Progenitor cell of endocrine pancreas (in vitro differentiated cells): ENCODE results near the gene MPHOSPH9. TPM values are rescaled to one million over a fixed set of nuclear protein-coding genes. Genes with fewer than 3 reads are reported as not detected.
A peak's percentile ranks its signal among the peaks of the same experiment; 100 is the strongest.

Source experiments
- DNase-seq: peaks from one replicate; pipeline ENCODE4 v3.0.0; 2021; ENCODE audit warnings: low spot score; ENCODE audit not compliant: unreplicated experiment
- H3K27ac Mint-ChIP-seq: 2 replicates; pipeline ENCODE4 v1.8.0; 2021; ENCODE audit warnings: mild to moderate bottlenecking, moderate library complexity, mixed read lengths
- H3K27me3 Mint-ChIP-seq: 2 replicates; pipeline ENCODE4 v1.8.0; 2021; ENCODE audit warnings: mixed read lengths
- H3K36me3 Mint-ChIP-seq: 2 replicates; pipeline ENCODE4 v1.8.0; 2022; ENCODE audit warnings: mixed read lengths; ENCODE audit not compliant: insufficient read depth
- H3K4me1 Mint-ChIP-seq: 2 replicates; pipeline ENCODE4 v1.8.0; 2021; ENCODE audit warnings: low read depth, mixed read lengths
- H3K4me3 Mint-ChIP-seq: 2 replicates; pipeline ENCODE4 v1.8.0; 2021; ENCODE audit warnings: low read depth, mild to moderate bottlenecking, moderate library complexity, mixed read lengths
- H3K9me3 Mint-ChIP-seq: 2 replicates; pipeline ENCODE4 v1.8.0; 2021; ENCODE audit warnings: low read depth, mixed read lengths
- total RNA-seq: library from RNA; stranded (reverse); gene quantifications from 2 replicates; pipeline ENCODE4 v1.2.1, GENCODE V29; 2021
- TF ChIP-seq, protein P1 (sequence below): fragments of 200-600 bp; sonication (generic); IDR thresholded peaks from one replicate; pipeline ENCODE4 v1.5.0; 2021; ENCODE audit warnings: antibody characterized with exemption, mild to moderate bottlenecking; ENCODE audit not compliant: unreplicated experiment

The MPHOSPH9 gene
- total RNA-seq, 1 donor from 2014 or later: 39.3 TPM

GRCh38 chr12:123264642-123265041 is 31.7 kb upstream of the MPHOSPH9 start:
- Mint-ChIP-seq H3K4me1 (peaks cover 24% of the 10 kb centered on the region), H3K27me3 (no peaks in the 10 kb centered on the region), H3K27ac (peak overlapping the region; percentile 68), H3K4me3 (no peak overlapping the region), H3K36me3 (peaks cover 47% of the 10 kb centered on the region), H3K9me3 (peaks cover 5% of the 10 kb centered on the region)
- TF ChIP-seq, protein P1, sequence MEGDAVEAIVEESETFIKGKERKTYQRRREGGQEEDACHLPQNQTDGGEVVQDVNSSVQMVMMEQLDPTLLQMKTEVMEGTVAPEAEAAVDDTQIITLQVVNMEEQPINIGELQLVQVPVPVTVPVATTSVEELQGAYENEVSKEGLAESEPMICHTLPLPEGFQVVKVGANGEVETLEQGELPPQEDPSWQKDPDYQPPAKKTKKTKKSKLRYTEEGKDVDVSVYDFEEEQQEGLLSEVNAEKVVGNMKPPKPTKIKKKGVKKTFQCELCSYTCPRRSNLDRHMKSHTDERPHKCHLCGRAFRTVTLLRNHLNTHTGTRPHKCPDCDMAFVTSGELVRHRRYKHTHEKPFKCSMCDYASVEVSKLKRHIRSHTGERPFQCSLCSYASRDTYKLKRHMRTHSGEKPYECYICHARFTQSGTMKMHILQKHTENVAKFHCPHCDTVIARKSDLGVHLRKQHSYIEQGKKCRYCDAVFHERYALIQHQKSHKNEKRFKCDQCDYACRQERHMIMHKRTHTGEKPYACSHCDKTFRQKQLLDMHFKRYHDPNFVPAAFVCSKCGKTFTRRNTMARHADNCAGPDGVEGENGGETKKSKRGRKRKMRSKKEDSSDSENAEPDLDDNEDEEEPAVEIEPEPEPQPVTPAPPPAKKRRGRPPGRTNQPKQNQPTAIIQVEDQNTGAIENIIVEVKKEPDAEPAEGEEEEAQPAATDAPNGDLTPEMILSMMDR: no peak
- DNase-seq: no peak

DNA sequence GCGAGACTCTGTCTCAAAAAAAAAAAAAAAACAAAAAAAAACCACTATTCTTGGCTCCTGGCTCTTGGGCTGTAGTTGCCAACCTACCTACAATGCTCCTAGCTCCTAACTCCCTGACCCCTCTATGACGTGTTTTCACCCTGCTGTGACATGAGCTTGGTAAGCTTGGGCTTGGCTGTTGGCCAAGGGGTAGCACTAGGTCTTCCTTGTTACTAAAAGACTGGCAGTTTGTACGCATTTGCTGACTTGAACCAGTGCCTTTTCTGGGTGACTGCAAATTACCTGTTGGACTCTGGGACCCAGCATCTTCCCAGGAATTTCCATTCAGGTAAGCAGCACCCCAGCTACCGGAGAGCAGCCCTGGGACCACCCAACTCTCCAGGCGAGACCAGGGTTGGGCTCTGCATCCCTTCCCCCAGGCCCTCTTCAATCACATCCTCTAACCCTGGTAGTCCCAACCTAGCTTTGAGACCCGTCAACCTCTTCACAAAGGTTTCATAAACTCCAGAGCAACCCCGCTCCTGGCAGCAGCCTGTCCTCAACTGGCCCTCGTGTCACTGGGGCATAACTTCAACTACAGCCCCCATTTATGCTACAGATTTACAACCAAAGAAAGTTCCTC is 30.4 kb upstream of the MPHOSPH9 start:
- peaks cover 18% of the 10 kb centered on the region for H3K4me1 Mint-ChIP-seq
- no peak overlapping the region for H3K4me3 Mint-ChIP-seq
- H3K27ac Mint-ChIP-seq: peak overlapping the region; percentile 77
- H3K36me3 Mint-ChIP-seq: peaks cover 53% of the 10 kb centered on the region
- TF ChIP-seq, protein P1: no peak
- H3K27me3 Mint-ChIP-seq: no peaks in the 10 kb centered on the region
- no peak for DNase-seq
- peaks cover 5% of the 10 kb centered on the region for H3K9me3 Mint-ChIP-seq

DNA sequence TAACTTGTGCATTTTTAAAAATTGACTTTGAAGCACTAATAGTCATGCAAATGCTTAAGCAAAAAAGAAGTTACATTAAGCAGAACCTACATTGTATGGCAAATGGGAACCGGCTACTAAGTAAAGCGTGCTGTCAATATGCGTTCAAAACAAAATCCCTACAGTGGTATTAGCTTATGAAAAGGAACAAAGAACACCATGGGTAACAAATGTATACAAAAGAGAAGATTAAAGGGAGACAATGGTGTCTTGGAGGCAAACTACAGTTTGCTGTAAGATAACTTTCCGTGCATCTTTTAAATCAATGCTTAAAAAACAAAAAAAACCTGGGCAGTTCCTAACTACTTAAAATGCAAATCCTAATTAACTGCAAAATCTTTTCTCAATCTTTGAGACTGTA is 28.3 kb upstream of the MPHOSPH9 start:
- TF ChIP-seq, protein P1: no peak
- peak overlapping the region; percentile 86 for H3K27ac Mint-ChIP-seq
- no peak overlapping the region for H3K4me3 Mint-ChIP-seq
- peaks cover 5% of the 10 kb centered on the region for H3K9me3 Mint-ChIP-seq
- H3K27me3 Mint-ChIP-seq: no peaks in the 10 kb centered on the region
- H3K36me3 Mint-ChIP-seq: peaks cover 54% of the 10 kb centered on the region
- no peak for DNase-seq
- peaks cover 11% of the 10 kb centered on the region for H3K4me1 Mint-ChIP-seq

DNA sequence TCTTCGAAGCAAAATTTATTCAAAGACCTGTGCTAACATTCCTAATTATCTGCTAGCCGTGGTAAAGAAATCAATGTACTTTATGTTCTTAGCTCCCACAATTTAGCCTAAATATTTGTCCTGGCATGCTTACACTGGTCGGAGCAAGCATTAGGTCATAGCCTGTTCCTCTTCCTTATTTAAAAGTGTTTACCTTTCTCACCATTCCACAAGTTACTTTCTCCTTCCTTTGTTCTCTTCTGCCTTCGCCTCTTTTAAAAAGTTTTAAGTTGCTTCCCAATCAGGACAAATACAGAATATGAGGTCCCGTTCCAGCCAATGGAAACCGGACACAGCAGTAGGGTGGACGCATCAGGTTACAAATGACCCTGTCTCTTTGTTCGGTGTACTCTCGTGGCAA is 27.1 kb upstream of the MPHOSPH9 start:
- DNase-seq: no peak
- TF ChIP-seq, protein P1: no peak
- Mint-ChIP-seq H3K27ac (peak overlapping the region; percentile 86), H3K9me3 (peaks cover 5% of the 10 kb centered on the region), H3K27me3 (no peaks in the 10 kb centered on the region), H3K4me1 (peaks cover 11% of the 10 kb centered on the region), H3K4me3 (no peak overlapping the region), H3K36me3 (peaks cover 59% of the 10 kb centered on the region)

- peaks cover 11% of the 10 kb centered on the region for H3K4me1 Mint-ChIP-seq
- no peak for DNase-seq
- H3K27me3 Mint-ChIP-seq: no peaks in the 10 kb centered on the region
- TF ChIP-seq, protein P1: no peak
- peaks cover 55% of the 10 kb centered on the region for H3K36me3 Mint-ChIP-seq
- no peak overlapping the region for H3K27ac Mint-ChIP-seq
- peaks cover 5% of the 10 kb centered on the region for H3K9me3 Mint-ChIP-seq
- no peak overlapping the region for H3K4me3 Mint-ChIP-seq
Observed at GRCh38 chr12:123258593-123258992, 25.7 kb upstream of the MPHOSPH9 start.
